HG03196 (cell line): ENCODE data around the gene TCHP.
"Not testable (repeated sequence)": the region's sequence is repeated elsewhere in the genome, so short reads cannot be mapped to it uniquely, and the experiment has no call there.

ENCODE experiments used
- ATAC-seq: cut with Tn5 transposase; IDR thresholded peaks from one replicate; pipeline ENCODE4 v1.9.1; 2021; ENCODE audit not compliant: unreplicated experiment

Gene TCHP

DNA sequence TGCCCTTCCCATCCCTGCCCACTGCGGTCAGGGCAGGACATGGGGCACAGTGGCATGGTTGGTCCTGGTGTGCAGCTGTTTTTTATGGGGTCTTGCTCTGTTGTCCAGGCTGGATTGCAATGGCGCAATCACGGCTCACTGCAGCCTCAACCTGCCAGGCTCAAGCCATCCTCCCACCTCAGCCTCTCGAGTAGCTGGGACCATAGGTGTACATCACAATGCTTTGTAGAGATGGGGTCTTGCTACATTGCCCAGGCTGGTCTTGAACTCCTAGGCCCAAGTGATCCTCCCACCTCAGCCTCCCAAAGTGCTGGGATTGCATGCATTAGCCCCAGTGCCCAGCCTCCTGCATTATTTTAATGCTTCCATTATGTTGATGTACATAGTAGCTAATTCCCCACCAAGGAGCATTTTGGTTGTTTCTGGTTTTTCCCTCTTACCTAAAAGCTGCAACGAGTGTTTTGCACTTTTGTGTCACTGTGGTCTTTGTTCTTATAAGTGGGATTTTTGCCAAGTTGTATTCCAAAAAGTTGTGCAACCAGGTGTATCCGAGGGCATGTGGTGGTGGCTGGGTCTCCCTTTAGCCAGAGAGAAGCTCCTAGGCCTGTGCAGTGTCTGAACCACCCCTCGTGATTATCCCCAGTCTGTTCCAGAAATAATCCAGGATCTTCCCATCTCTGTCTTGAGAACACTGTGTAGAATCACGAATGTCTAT is 10.3 kb downstream of the TCHP start:
- ATAC-seq: no peak

DNA sequence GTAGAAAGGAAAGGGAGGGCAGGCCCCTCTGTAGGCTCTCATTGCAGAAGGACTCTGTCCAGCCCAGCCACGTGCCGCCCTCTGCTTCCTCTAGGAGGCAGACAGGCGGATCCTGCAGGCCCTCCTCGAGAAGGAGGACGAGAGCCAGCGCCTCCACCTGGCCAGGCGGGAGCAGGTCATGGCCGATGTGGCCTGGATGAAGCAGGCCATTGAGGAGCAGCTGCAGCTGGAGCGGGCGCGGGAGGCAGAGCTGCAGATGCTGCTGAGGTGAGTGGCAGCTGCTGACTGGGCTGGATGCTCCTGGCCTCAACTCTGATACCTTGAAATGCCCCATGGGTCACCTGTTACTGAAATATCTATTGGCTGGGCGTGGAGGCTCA is 10.9 kb downstream of the TCHP start:
- no peak for ATAC-seq

DNA sequence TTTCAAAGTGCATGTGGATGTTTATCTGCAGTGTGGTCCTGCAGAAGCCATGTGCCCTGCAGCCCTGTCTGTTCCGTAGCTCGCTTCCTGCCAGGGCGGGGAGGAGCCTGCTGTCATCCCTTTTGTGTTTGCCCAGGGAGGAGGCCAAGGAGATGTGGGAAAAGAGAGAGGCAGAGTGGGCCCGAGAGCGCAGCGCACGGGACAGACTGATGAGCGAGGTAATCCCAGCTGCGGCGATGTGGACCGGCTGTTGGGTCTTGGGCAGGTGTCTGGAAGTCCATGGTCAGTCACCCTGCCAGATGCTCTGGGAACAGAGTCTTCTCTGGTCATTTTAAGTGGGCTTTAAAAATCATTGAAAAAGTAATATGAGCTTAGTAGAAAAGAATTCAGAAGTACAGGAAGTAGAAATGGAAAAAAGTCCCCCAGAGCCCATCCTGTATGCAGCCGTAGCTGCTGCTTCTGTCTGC is 12.8 kb downstream of the TCHP start:
- no peak for ATAC-seq

DNA sequence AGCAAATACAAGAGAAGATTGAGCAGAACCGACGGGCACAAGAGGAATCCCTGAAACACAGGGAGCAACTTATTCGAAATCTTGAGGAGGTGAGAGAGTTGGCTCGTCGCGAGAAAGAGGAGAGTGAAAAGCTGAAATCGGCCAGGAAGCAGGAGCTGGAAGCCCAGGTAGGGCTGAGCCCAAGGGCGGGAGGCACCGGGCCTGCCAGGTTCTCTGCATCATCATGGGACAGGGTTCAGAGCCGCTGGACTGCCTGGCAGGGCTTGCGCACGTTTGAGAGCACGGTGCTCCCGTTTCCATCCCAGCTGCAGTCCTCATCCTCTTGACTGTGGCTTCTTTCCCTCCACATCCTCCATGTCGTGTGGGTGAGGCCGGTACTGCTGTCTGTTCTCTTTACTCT is 14.4 kb downstream of the TCHP start:
- no peak for ATAC-seq

DNA sequence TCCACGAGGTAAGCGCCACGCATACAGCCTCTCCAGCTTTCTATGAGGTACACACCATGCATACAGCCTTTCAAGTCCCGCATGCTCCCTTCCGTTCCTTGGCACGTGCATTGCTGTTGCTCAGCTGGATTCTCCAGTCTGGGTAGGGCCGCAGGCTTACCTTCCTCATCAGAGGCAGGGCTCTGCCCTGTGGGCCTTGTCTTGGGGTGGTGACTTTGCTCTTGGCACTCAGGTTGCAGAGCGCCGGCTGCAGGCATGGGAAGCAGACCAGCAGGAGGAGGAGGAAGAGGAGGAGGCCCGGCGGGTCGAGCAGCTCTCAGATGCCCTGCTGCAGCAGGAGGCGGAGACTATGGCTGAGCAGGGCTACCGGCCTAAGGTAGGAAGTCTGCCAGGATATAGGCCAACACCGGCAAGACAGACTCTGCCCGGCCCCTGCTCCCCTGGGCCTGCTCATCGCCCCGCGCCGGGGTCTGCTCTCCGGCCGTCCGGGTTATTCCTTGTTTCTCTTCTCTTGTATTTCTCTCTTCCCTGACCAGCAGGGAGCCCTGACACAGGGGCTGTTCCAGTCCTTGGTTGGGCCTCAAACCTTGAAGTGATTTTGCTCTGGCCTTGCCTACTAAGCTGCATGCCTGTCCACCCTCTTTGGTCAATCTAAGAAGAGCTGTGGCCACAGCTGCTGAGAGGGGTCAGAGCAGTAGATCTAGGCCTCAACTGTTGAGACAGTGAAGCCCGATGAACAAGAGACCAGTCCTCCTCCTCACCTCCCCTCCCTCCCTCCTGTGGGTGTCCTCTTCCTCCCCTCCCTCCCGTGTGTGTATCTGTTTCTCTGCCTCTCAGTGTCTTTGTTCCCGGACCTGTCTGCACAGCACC is 15.3 kb downstream of the TCHP start:
- ATAC-seq: no peak

DNA sequence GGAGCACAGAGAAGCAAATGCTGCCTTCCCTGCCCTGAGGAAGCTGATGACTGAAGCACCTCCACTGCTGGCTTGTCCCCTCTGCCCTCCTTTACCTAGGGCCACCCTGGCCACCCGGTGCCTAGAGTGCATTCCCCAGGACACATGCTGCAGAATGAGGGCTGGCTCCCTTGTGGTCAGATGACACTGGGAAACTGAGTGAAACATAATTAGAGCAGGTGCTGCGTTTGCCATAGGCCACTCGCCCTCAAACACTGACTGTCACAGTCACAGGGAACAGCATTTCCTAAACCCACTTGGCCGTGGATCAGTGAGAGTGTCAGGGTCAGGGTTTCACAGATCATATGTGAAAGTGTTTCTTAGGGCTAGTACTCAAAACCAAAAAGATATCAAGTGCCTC is 16.0 kb downstream of the TCHP start:
- ATAC-seq: no peak

DNA sequence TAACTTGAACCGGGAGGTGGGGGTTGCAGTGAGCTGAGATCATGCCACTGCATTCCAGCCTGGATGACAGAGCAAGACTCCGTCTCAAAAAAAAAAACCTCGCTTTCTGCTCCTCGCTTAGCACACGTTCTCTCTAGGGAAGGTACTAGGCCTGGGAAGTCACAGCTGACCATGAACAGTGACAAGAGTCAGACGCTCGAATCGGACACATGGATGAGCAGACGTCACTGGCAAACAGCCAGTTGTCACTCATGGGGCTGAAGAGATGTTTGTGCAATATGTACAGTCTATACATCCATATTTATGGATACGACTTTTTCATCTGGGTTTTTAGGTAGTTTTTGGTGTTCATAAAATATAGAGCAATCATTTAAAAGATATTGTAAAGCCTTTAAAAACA is 19.4 kb downstream of the TCHP start:
- ATAC-seq: no peak

DNA sequence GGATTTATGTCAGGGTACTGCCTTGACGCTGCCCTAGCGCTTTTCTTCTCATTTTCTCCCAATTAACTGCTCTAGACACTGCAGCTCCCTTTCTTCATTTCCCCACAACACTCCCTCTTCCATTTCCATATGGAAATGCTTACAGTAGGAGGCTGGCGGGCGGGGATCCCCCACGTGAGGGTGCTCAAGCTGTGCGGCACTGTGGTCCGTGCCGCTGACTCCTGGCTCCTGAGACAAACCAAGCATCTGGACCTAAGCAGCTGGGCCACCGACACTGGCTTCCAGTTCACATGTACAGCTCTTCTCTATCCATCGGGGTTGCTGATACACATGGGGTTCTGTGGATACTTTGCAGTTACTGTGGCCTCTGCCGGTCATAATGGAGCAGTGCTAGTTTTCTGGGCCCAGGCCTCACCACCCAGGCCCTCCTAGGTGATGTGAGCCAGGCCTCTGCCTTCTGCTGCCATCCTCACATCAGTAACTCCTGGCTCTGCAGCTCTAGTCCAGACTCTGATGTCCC is 20.2 kb downstream of the TCHP start:
- ATAC-seq: no peak

DNA sequence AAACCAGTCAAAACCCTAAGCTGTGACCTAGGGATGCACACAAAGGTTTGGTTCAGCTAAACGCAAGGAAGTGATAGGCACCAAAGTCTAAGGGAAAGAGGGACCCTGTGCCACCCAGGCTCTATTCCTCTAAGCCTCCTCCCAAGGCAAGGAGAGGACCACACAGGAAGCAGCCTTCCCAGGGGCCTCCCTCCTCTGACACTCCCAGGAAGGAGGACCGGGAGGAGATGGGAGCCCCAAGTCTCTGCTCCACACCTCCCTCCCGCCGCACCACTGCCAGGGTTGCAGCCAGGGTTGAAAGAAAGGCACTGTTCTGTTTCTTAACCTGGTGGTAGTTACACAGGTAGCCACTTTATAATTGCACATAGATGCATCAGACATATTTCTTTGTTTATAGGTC is 21.9 kb downstream of the TCHP start:
- no peak for ATAC-seq

DNA sequence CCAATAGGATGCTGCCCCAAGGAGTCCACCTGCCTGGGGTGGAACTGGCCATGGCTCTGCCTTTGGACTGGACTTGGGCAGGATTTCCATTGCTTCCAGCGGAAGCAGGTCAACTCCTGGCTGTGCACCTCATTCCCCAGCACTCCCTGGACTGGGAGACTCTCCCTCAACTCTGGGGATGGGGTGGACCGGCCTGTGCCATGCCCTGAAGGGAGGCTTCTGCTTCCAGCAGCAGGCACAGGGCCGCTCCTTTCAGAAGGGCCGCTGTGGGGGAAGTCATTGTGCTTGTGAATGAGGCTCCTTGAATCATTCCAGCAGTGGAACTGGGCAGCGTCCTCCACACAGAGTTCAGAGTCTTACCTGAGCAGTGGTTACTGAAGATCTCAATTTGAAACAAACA is 23.0 kb downstream of the TCHP start:
- no peak for ATAC-seq

DNA sequence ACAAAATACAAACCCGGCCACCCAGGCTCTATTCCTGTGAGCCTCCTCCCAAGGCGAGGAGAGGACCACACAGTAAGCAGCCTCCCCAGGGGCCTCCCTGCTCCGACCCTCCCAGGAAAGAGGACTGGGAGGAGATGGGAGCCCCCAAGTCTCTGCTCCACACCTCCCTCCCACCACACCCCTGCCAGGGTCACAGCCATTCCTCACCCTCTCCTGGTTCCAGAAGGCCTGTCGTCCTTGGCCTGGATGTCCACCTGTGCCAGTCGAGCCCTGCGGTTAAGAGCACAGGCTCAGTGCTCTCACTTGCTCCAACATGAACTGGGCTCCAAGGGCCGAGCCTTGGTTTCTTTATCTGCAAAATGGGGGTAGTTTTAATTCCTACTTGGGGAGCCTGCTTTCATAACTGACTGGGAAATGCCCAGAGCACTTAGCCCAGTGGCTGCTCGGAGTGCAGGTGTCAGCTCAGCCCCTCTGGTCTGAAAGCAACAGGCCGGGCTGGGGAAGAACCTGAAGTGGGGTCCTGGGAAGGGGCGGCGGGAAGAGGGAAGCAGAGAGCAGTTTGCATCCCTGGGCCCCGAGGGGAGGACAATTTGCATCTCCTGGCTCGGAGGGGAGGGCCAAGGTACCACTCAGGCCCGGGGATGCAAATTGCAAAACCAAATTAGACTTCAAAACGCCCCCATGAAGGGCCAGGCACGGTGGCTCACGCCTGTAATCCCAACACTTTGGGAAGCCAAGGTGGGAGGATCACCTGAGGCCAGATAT is 23.6 kb downstream of the TCHP start:
- no peak for ATAC-seq

DNA sequence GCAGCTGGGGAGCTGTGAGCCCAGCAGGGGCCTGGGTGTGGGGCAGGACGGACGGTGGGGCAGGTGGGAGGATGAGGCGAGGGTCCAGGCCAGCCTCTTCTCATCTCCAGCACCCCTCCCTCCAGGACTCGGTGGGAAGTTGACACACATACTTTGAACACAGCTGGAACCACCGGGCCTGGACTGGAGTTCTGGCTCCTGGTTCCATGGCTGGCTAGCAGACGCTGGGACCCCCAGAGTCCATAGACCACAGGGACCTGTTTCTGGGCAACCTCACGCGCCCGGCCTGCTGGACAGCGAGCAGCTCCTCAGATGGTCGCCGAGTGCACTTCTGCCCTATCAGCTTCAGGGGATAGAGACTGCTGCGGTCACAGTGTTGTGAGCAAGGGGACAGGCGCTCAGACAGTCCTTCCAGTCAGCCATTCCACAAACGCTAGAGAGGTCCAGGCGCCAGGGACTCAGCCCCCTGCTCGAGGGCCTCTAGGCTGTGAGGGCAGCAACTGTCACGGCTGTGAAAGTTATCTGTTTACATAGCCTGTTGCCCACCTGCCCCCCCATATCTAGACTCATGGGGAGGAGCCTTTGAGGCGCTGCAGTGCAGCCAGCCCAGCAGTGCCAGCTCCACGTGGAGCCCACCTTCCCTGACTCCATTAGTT is 25.2 kb downstream of the TCHP start:
- no peak for ATAC-seq

DNA sequence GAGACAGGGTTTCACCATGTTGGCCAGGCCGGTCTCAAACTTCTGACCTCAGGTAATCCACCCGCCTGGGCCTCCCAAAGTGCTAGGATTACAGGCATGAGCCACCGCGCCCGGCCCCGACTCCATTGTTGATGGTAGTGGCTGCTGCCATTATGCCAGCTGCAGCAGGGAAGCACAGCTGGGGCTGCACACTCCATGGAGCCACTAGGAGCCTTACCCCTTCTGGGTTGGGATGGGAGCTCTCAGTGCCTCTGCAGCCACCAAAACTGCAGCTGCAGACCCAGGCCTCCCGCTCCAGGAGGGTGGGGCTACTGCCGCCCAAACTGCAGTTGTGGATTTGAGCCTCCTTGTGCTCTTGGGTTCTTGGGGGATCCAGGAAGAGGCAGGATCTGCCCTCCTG is 25.9 kb downstream of the TCHP start:
- no peak for ATAC-seq

DNA sequence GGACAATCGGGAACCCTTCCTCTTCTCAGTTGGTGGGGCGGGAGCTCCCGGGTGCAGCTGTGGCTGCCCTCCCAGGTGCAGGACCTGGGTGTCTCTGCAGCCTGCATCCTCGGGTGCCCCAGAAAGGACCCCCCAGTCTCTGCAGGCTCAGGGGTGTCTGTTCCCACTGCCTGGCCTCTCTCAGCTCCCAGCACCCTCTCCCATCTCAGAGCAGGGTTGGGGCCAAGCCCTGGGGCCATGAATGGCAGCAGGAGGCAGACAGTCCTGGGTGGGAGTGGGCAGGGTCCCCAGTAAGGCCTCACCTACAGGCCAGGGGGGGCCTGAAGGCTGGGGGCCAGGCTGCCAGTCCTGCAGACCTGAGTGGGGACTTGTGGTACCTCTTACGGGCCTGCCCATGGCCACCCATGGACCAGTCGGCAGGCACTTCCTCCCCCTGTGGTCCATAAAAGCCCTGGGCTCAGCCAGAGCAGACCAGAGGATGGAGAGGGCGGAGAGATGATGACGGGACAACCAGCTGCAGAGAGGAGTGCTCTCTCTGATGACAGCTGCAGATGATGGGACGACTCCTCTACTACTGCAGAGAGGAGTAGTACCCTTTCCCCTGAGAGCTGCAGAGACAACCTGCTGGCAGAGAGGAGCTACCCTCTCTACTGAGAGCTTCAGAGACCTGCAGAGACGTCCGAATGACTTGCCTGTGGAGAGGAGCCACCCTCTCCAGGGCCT is 26.6 kb downstream of the TCHP start:
- no peak for ATAC-seq

DNA sequence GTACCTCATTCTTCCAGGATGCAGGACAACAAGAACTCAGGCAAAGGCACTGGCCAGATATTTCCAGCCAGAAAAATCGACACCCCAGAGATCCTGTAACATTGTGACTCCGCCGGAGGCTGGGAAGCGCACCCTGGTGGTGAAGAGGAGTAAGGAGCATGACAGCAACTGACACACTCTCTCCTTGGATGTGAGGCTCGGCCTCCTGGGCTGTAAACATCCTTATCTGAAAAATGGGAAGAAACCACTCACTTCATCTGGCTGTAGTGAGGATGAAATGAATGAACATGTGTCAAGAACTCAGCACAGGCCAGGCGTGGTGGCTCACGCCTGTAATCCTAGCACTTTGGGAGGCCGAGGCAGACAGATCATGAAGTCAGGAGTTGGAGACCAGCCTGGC is 27.5 kb downstream of the TCHP start:
- no peak for ATAC-seq

DNA sequence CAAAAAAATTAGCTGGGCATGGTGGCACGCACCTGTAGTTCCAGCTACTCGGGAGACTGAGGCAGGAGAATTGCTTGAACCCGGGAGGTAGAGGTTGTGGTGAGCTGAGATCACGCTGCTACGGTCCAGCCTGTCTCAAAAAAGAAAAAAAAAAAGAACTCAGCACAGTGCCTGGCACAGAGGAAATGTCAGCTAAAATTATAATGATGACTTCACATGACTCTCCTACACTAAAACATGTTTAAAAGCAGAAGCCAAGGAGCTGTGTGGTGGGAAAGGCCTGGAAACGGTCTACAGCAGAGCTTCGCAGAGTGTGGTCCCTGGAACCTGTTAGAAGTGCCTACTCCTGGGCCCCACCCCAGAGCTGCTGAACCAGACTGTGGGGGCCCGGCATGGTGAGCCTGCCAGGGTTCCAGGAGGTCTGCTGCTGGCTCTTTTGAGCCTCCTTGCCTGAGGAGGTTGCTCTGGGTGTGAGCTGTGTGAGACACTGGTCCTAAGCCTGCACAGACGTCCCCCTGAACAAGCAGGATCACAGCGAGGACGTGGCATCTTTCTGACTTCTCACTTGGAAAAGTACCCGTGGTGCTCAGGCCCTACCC is 28.1 kb downstream of the TCHP start:
- ATAC-seq: no peak

DNA sequence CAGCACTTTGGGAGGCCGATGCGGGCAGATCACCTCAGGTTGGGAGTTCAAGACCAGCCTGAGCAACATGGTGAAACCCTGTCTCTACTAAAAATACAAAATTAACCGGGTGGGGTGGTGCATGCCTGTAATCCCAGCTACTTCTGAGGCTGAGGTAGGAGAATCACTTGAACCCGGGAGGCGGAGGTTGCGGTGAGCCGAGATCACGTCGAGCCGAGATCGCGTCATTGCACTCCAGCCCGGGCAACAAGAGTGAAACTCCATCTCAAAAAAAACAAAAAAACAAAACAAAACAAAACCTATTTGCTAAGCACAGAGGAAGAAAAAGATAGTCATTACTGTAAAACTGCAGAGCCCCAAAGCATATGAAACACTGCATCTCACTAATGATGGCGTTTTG is 29.3 kb downstream of the TCHP start:
- ATAC-seq: not testable (repeated sequence)

DNA sequence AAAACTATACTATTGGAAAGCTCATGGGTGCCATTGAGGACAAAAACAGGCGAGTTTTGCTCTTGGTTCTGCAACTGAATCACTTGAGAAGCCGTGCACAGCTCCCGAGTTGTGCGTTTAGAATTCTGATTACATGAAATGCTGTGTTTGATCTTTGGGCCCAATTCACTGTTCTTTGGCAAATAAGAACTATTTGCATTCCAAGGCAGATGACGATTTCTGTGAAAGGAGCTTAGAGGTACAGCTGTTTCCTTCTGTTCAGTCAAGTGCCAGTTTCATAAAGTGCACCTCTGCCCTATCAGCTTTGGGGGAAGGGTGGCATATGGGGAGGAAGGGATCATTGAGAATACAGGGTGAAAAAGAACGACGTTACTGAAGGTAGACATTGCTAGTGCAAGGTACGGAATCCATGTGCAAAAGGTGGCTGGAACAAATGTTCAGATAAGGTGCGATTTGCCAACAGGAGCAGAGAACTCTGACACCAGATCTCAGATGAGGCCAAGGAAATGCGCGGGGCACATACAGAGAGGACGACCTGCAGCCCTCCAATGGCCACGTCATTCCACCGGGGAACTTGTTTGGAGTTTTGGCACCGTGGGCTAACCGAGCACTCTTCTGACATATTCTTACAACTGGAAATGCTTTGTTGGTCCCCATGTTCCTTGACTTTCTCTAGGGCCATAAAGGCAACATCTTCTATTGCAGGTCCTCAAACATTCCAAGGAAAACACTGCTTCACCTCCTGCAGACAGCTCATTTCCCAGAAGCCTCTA is 30.1 kb downstream of the TCHP start:
- ATAC-seq: no peak

DNA sequence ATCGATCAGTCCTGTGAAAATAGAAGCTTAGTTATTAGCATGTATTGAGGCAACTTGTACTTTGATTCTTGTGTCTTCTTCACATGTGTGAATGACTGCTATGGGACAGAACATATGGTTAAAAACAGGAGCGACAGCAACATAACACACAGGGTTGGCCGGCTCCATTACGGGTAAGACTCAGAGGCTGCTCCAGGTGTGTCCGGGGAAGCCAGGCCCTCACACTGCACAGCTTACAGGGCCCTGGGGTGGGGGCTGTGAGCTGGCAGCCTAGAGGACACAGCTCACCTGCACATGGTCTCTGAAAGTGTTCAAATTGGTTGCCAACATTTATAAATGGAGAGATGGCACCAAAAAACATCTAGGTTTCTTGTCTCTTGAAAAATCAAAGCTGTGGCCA is 31.1 kb downstream of the TCHP start:
- no peak for ATAC-seq
